Tibial nerve (tissue), 4 donors: ENCODE measurements around the gene NKD2. TPM values are rescaled to one million over a fixed set of nuclear protein-coding genes. Genes with fewer than 3 reads are reported as not detected.
A peak's percentile ranks its signal among the peaks of the same experiment; 100 is the strongest.

Experiments used
- DNase-seq, 2 donors: peaks; one replicate each; pipeline ENCODE4 v3.0.0-alpha.2; 2019; ENCODE audit warnings: low spot score in 2 of 2
- H3K27ac ChIP-seq, 4 donors: fragments of 200-600 bp; sonication (generic) in 3 of 4; one replicate each; pipeline ENCODE4 v1.5.1; 2017 to 2019; ENCODE audit warnings: mild to moderate bottlenecking in 1 of 4
- H3K27me3 ChIP-seq, 2 donors: fragments of 200-600 bp; sonication (generic) in 1 of 2; one replicate each; pipeline versions ENCODE4 v1.5.1 to v1.6.0; 2017 to 2019
- H3K36me3 ChIP-seq, 3 donors: fragments of 200-600 bp; sonication (generic); one replicate each; pipeline ENCODE4 v1.5.1; 2018 to 2019
- H3K4me1 ChIP-seq, 4 donors: fragments of 200-600 bp; sonication (generic) in 3 of 4; one replicate each; pipeline ENCODE4 v1.5.1; 2017 to 2019
- H3K4me3 ChIP-seq, 4 donors: fragments of 200-600 bp; sonication (generic) in 3 of 4; one replicate each; pipeline ENCODE4 v1.5.1; 2017 to 2019; ENCODE audit warnings: mild to moderate bottlenecking in 1 of 4, moderate library complexity in 1 of 4
- H3K9me3 ChIP-seq, 4 donors: fragments of 200-600 bp; sonication (generic) in 3 of 4; one replicate each; pipeline ENCODE4 v1.5.1; 2017 to 2019
- EP300 ChIP-seq, 2 donors: sonication (generic); formaldehyde crosslinking; IDR thresholded peaks; one replicate each; pipeline ENCODE4 v1.6.1; 2017; ENCODE audit warnings: antibody characterized with exemption in 2 of 2, mild to moderate bottlenecking in 1 of 2
- POLR2A ChIP-seq, 2 donors: fragments of 450-650 bp; IDR thresholded peaks; one replicate each; pipeline ENCODE4 v1.6.1; 2017; ENCODE audit warnings: antibody characterized with exemption in 2 of 2, mild to moderate bottlenecking in 2 of 2, moderate library complexity in 2 of 2
- WGBS, 2 donors: methylation state at CpG; one replicate each; pipeline ENCODE4 v1.1.5; 2018; 5-methylcytosine and 5-hydroxymethylcytosine counted together
- total RNA-seq, 4 donors: library from RNA; depleted of rRNA; stranded (reverse); fragments of >200 nt; gene quantifications; one replicate each; pipeline ENCODE4 v1.1.0, GENCODE V29; 2016
- TF ChIP-seq, protein P1 (sequence below), 5 experiments: fragments of 200-600 bp in 3 of 5; fragments of 450-650 bp in 2 of 5; sonication (generic) in 3 of 5; IDR thresholded peaks; one replicate each; pipeline ENCODE4 v1.5.1; 2016 to 2019; ENCODE audit warnings: antibody characterized with exemption in 5 of 5, mild to moderate bottlenecking in 3 of 5, moderate library complexity in 2 of 5

The NKD2 gene
- total RNA-seq, 4 donors from 2014 or later, result 0.60 to 4.7 TPM; not detected in 2

- Histone ChIP-seq H3K4me3 (no peak overlapping the region), H3K4me1 (peaks cover 0 to 31% (median 5%) of the 10 kb centered on the region in 4 donors), H3K9me3 (no peaks in the 10 kb centered on the region), H3K36me3 (no peaks in the 10 kb centered on the region), H3K27me3 (no peaks in the 10 kb centered on the region), H3K27ac (no peak overlapping the region)
- no peak for TF ChIP-seq POLR2A (IDR thresholded peaks at IDR 0.05)
- TF ChIP-seq EP300 (IDR thresholded peaks at IDR 0.05), result no peak
- TF ChIP-seq, protein P1, sequence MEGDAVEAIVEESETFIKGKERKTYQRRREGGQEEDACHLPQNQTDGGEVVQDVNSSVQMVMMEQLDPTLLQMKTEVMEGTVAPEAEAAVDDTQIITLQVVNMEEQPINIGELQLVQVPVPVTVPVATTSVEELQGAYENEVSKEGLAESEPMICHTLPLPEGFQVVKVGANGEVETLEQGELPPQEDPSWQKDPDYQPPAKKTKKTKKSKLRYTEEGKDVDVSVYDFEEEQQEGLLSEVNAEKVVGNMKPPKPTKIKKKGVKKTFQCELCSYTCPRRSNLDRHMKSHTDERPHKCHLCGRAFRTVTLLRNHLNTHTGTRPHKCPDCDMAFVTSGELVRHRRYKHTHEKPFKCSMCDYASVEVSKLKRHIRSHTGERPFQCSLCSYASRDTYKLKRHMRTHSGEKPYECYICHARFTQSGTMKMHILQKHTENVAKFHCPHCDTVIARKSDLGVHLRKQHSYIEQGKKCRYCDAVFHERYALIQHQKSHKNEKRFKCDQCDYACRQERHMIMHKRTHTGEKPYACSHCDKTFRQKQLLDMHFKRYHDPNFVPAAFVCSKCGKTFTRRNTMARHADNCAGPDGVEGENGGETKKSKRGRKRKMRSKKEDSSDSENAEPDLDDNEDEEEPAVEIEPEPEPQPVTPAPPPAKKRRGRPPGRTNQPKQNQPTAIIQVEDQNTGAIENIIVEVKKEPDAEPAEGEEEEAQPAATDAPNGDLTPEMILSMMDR (IDR thresholded peaks at IDR 0.05), result no peak
- 90 to 96% methylated on average over 23 to 24 of the region's 24 CpGs for whole genome bisulfite sequencing, 2 donors
- no peak for DNase-seq
Measured at GRCh38 chr5:979100-979817, 29.3 kb upstream of the NKD2 start.

- Histone ChIP-seq H3K36me3 (no peaks in the 10 kb centered on the region), H3K9me3 (no peaks in the 10 kb centered on the region), H3K4me3 (no peak overlapping the region), H3K27me3 (no peaks in the 10 kb centered on the region), H3K27ac (peak overlapping the region in 1 of 4 donors; percentile 5), H3K4me1 (peaks cover 0 to 31% (median 5%) of the 10 kb centered on the region in 4 donors)
- WGBS, 2 donors, result 58 to 70% methylated on average over 14 to 17 of the region's 17 CpGs
- TF ChIP-seq, protein P1 (IDR thresholded peaks at IDR 0.05), result no peak
- TF ChIP-seq EP300 (IDR thresholded peaks at IDR 0.05) (no peak), POLR2A (IDR thresholded peaks at IDR 0.05) (no peak)
- no peak for DNase-seq
Measured at GRCh38 chr5:980001-980588, 28.5 kb upstream of the NKD2 start.

DNA sequence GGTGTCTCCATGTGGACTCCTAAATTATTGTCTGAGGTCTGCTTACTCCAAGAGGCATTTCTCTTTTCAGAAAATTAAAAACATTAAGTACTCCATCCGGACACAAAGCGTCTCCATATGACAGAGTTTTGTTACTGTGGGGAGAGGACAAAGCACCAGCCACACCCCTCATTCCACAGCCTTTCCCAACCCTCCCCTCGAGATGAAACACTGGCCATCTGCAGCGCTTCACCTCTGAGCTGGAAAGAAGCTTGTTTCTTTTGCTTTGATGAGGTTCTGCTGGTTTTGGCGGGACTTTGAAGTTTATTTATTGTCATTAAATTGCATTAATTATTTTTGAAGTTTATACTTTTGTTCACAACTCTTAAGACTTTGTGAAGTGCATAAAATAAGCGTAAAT, 27.6 kb upstream of the NKD2 start:
- TF ChIP-seq EP300 (IDR thresholded peaks at IDR 0.05), result no peak
- TF ChIP-seq, protein P1 (IDR thresholded peaks at IDR 0.05), result no peak
- no peak for TF ChIP-seq POLR2A (IDR thresholded peaks at IDR 0.05)
- Histone ChIP-seq H3K4me3 (no peak overlapping the region), H3K9me3 (no peaks in the 10 kb centered on the region), H3K27me3 (no peaks in the 10 kb centered on the region), H3K4me1 (peaks cover 0 to 31% (median 5%) of the 10 kb centered on the region in 4 donors), H3K27ac (peak overlapping the region in 1 of 4 donors; percentile 5), H3K36me3 (no peaks in the 10 kb centered on the region)
- no peak for DNase-seq
- 42 to 43% methylated on average over 6 of the region's 6 CpGs for WGBS, 2 donors

- no peak for DNase-seq
- no peak overlapping the region for H3K4me3 ChIP-seq
- no peaks in the 10 kb centered on the region for H3K36me3 ChIP-seq
- H3K27me3 ChIP-seq, result no peaks in the 10 kb centered on the region
- TF ChIP-seq POLR2A (IDR thresholded peaks at IDR 0.05) (no peak), EP300 (IDR thresholded peaks at IDR 0.05) (no peak)
- TF ChIP-seq, protein P1 (IDR thresholded peaks at IDR 0.05), result no peak
- WGBS, 2 donors, result 60 to 62% methylated on average over 7 of the region's 7 CpGs
- no peak overlapping the region for H3K27ac ChIP-seq
- no peaks in the 10 kb centered on the region for H3K9me3 ChIP-seq
- H3K4me1 ChIP-seq, result peaks cover 0 to 31% (median 5%) of the 10 kb centered on the region in 4 donors
Measured at GRCh38 chr5:981456-981855, 27.1 kb upstream of the NKD2 start.
